Ectodermal cell (in vitro differentiated cells): ENCODE results near the gene WDR31.

Experiments
- H3K27ac ChIP-seq: 2 replicates; pipeline ENCODE4 v1.7.0; 2013; ENCODE audit warnings: mild to moderate bottlenecking, low read depth, low read length; ENCODE audit not compliant: insufficient read depth, poor library complexity, severe bottlenecking
- H3K27me3 ChIP-seq: 2 replicates; pipeline ENCODE4 v1.7.0; 2013; ENCODE audit warnings: mild to moderate bottlenecking, low read length; ENCODE audit not compliant: insufficient read depth, control insufficient read depth, poor library complexity, severe bottlenecking
- H3K36me3 ChIP-seq: one replicate; pipeline ENCODE4 v1.7.0; 2013; ENCODE audit warnings: low read length; ENCODE audit not compliant: control insufficient read depth, insufficient read depth
- H3K4me1 ChIP-seq: one replicate; pipeline ENCODE4 v1.7.0; 2013; ENCODE audit warnings: low read length; ENCODE audit not compliant: control insufficient read depth, insufficient read depth
- H3K4me3 ChIP-seq: 2 replicates; pipeline ENCODE4 v1.7.0; 2013; ENCODE audit warnings: low read depth, low read length, control low read depth; ENCODE audit not compliant: insufficient read depth
- H3K9me3 ChIP-seq: 2 replicates; pipeline ENCODE4 v1.7.0; 2013; ENCODE audit warnings: mild to moderate bottlenecking, low read length, moderate library complexity; ENCODE audit not compliant: control insufficient read depth
- whole genome bisulfite sequencing, 2 experiments: methylation state at CpG; one replicate each; pipeline ENCODE4 v1.1.7; 2013; ENCODE audit warnings: missing lambda C conversion rate in 2 of 2; 5-methylcytosine and 5-hydroxymethylcytosine counted together

Gene WDR31

GRCh38 chr9:113343732-113344231 lies 3.7 kb upstream of the WDR31 start:
- WGBS, 2 experiments = 78 to 100% methylated on average over 1 of the region's 1 CpG

GRCh38 chr9:113341712-113342410 lies 1.8 kb upstream of the WDR31 start:
- no peaks in the 10 kb centered on the region for H3K4me1 ChIP-seq
- no peaks in the 10 kb centered on the region for H3K9me3 ChIP-seq
- no peaks in the 10 kb centered on the region for H3K36me3 ChIP-seq
- H3K27me3 ChIP-seq = peaks cover 12% of the 10 kb centered on the region
- WGBS, 2 experiments = 79 to 83% methylated on average over 9 of the region's 9 CpGs
- no peak overlapping the region for H3K4me3 ChIP-seq
- H3K27ac ChIP-seq = no peak overlapping the region

More at GRCh38 chr9:113343732-113344231, 3.7 kb upstream of the WDR31 start:
- Histone ChIP-seq H3K27ac (no peak overlapping the region), H3K36me3 (no peaks in the 10 kb centered on the region), H3K4me1 (no peaks in the 10 kb centered on the region), H3K9me3 (no peaks in the 10 kb centered on the region), H3K27me3 (peaks cover 29% of the 10 kb centered on the region), H3K4me3 (no peak overlapping the region)

- 90 to 91% methylated on average over 2 of the region's 2 CpGs for WGBS, 2 experiments
- H3K36me3 ChIP-seq = no peaks in the 10 kb centered on the region
- no peaks in the 10 kb centered on the region for H3K9me3 ChIP-seq
- no peaks in the 10 kb centered on the region for H3K4me1 ChIP-seq
- no peak overlapping the region for H3K4me3 ChIP-seq
- H3K27ac ChIP-seq = no peak overlapping the region
- peaks cover 9% of the 10 kb centered on the region for H3K27me3 ChIP-seq
These were observed 2.4 kb downstream of the WDR31 start for GRCh38 chr9:113337714-113338113.

GRCh38 chr9:113331780-113332179 lies 8.3 kb downstream of the WDR31 start:
- no peaks in the 10 kb centered on the region for H3K36me3 ChIP-seq
- H3K4me1 ChIP-seq = no peaks in the 10 kb centered on the region
- H3K4me3 ChIP-seq = no peak overlapping the region
- no peak overlapping the region for H3K27ac ChIP-seq
- no peaks in the 10 kb centered on the region for H3K9me3 ChIP-seq
- H3K27me3 ChIP-seq = no peaks in the 10 kb centered on the region
- WGBS, 2 experiments = 84 to 91% methylated on average over 4 of the region's 4 CpGs

GRCh38 chr9:113328045-113328782 lies 11.9 kb downstream of the WDR31 start:
- Histone ChIP-seq H3K36me3 (no peaks in the 10 kb centered on the region), H3K4me3 (no peak overlapping the region), H3K4me1 (no peaks in the 10 kb centered on the region), H3K27me3 (no peaks in the 10 kb centered on the region), H3K9me3 (no peaks in the 10 kb centered on the region), H3K27ac (no peak overlapping the region)
- WGBS, 2 experiments = 90 to 98% methylated on average over 3 of the region's 3 CpGs

GRCh38 chr9:113326230-113326629 lies 13.8 kb downstream of the WDR31 start:
- Histone ChIP-seq H3K9me3 (no peaks in the 10 kb centered on the region), H3K4me3 (no peak overlapping the region), H3K27me3 (no peaks in the 10 kb centered on the region), H3K4me1 (no peaks in the 10 kb centered on the region), H3K36me3 (no peaks in the 10 kb centered on the region), H3K27ac (no peak overlapping the region)
- WGBS, 2 experiments = 93 to 94% methylated on average over 4 of the region's 4 CpGs

GRCh38 chr9:113322671-113323070 lies 17.4 kb downstream of the WDR31 start:
- Histone ChIP-seq H3K27ac (no peak overlapping the region), H3K27me3 (no peaks in the 10 kb centered on the region), H3K4me3 (no peak overlapping the region), H3K4me1 (no peaks in the 10 kb centered on the region), H3K9me3 (no peaks in the 10 kb centered on the region), H3K36me3 (no peaks in the 10 kb centered on the region)
- WGBS, 2 experiments = 79 to 82% methylated on average over 6 of the region's 6 CpGs

GRCh38 chr9:113320051-113320450 lies 20.0 kb downstream of the WDR31 start:
- no peaks in the 10 kb centered on the region for H3K27me3 ChIP-seq
- no peaks in the 10 kb centered on the region for H3K36me3 ChIP-seq
- H3K4me3 ChIP-seq = no peak overlapping the region
- H3K9me3 ChIP-seq = no peaks in the 10 kb centered on the region
- H3K4me1 ChIP-seq = no peaks in the 10 kb centered on the region
- WGBS, 2 experiments = 90 to 92% methylated on average over 3 of the region's 3 CpGs
- no peak overlapping the region for H3K27ac ChIP-seq

GRCh38 chr9:113319054-113319453 lies 21.0 kb downstream of the WDR31 start:
- no peaks in the 10 kb centered on the region for H3K9me3 ChIP-seq
- WGBS, 2 experiments = 85 to 100% methylated on average over 2 of the region's 2 CpGs
- H3K36me3 ChIP-seq = no peaks in the 10 kb centered on the region
- no peak overlapping the region for H3K4me3 ChIP-seq
- no peak overlapping the region for H3K27ac ChIP-seq
- no peaks in the 10 kb centered on the region for H3K27me3 ChIP-seq
- H3K4me1 ChIP-seq = no peaks in the 10 kb centered on the region

GRCh38 chr9:113317777-113318176 lies 22.3 kb downstream of the WDR31 start:
- H3K36me3 ChIP-seq = no peaks in the 10 kb centered on the region
- H3K27me3 ChIP-seq = no peaks in the 10 kb centered on the region
- H3K4me1 ChIP-seq = no peaks in the 10 kb centered on the region
- 80 to 88% methylated on average over 2 of the region's 2 CpGs for WGBS, 2 experiments
- H3K4me3 ChIP-seq = no peak overlapping the region
- no peaks in the 10 kb centered on the region for H3K9me3 ChIP-seq
- no peak overlapping the region for H3K27ac ChIP-seq
